Lung (tissue), 12 donors: ENCODE data around the gene ATP2A2. TPM values are rescaled to one million over a fixed set of nuclear protein-coding genes. Genes with fewer than 3 reads are reported as not detected.
"Not testable (repeated sequence)": the region's sequence is repeated elsewhere in the genome, so short reads cannot be mapped to it uniquely, and the experiment has no call there.

ENCODE experiments used
- ATAC-seq: fragments of 200-7000 bp; cut with Tn5 transposase; one replicate; pipeline ENCODE4 v1.9.1; 2020; ENCODE audit warnings: moderate number of reproducible peaks; ENCODE audit not compliant: insufficient read depth, low FRiP score
- DNase-seq, 3 donors: peaks; one replicate each; pipeline ENCODE4 v3.0.0-alpha.2; 2013 to 2017
- H3K27ac ChIP-seq, 2 donors: one replicate each; pipeline ENCODE4 v1.5.1; 2013; ENCODE audit warnings: mild to moderate bottlenecking in 2 of 2, moderate library complexity in 2 of 2, control low read depth in 1 of 2, inconsistent platforms in 1 of 2, low read depth in 1 of 2, low read length in 1 of 2
- H3K27me3 ChIP-seq, 3 donors: one replicate each; pipeline ENCODE4 v1.5.1; 2013; ENCODE audit warnings: low read length in 2 of 3; ENCODE audit not compliant: control insufficient read depth in 3 of 3, insufficient read depth in 3 of 3
- H3K36me3 ChIP-seq, 4 donors: one replicate each; pipeline ENCODE4 v1.5.1; 2013; ENCODE audit warnings: low read length in 4 of 4, mild to moderate bottlenecking in 1 of 4, moderate library complexity in 1 of 4; ENCODE audit not compliant: control insufficient read depth in 4 of 4, insufficient read depth in 4 of 4
- H3K4me1 ChIP-seq, 5 donors: one replicate each; pipeline ENCODE4 v1.5.1; 2013; ENCODE audit warnings: low read length in 5 of 5, mild to moderate bottlenecking in 2 of 5, moderate library complexity in 1 of 5; ENCODE audit not compliant: control insufficient read depth in 5 of 5, insufficient read depth in 5 of 5
- H3K4me3 ChIP-seq: one replicate; pipeline ENCODE4 v1.5.1; 2013; ENCODE audit warnings: mild to moderate bottlenecking, control low read depth, moderate library complexity
- H3K9ac ChIP-seq, 2 donors: one replicate each; pipeline ENCODE4 v1.5.1; 2013; ENCODE audit warnings: low read length in 2 of 2, control low read depth in 1 of 2; ENCODE audit not compliant: insufficient read depth in 1 of 2
- H3K9me3 ChIP-seq, 4 donors: one replicate each; pipeline ENCODE4 v1.5.1; 2013; ENCODE audit warnings: low read length in 3 of 4, mild to moderate bottlenecking in 1 of 4, moderate library complexity in 1 of 4; ENCODE audit not compliant: control insufficient read depth in 4 of 4, insufficient read depth in 3 of 4
- CTCF ChIP-seq: IDR thresholded peaks from 2 replicates; pipeline ENCODE4 v1.5.1; 2012; ENCODE audit warnings: mild to moderate bottlenecking; ENCODE audit errors: control extremely low read depth, extremely low read depth
- WGBS, 2 donors: extraction: QIAGEN DNeasy Blood & Tissue Kit; methylation state at CpG; one replicate each; pipeline ENCODE4 v1.1.7; 2013; 5-methylcytosine and 5-hydroxymethylcytosine counted together
- polyA plus RNA-seq, 2 donors: library from polyadenylated mRNA; stranded (reverse); fragments of 200-250 nt; gene quantifications; one replicate each; pipeline ENCODE4 v1.2.1, GENCODE V29; 2013
- total RNA-seq, 2 donors: library from RNA; depleted of rRNA in 1 of 2; stranded (reverse); fragments of >200 nt in 1 of 2; gene quantifications; one replicate each; pipeline ENCODE4 v1.2.1, GENCODE V29; 2014 to 2021
- donor health status: control.
- donor health status: control.
- donor health status: Bipolar disorder and iron deficiency.
- donor health status: healthy.
- donor health status: DM: yes; HTN: yes; CAD: no.

Gene ATP2A2
- total and polyA plus RNA-seq, 4 donors: 34.1 to 240 (median 136) TPM

- H3K4me3 ChIP-seq: no peak overlapping the region
Measured at GRCh38 chr12:110373425-110373824, 92.4 kb downstream of the ATP2A2 start.

GRCh38 chr12:110373962-110374611 lies 93.0 kb downstream of the ATP2A2 start:
- peaks cover 27 to 54% (median 40%) of the 10 kb centered on the region in 4 donors for H3K36me3 ChIP-seq
- 95 to 97% methylated on average over 13 of the region's 13 CpGs for WGBS, 2 donors
- ATAC-seq (no peak), DNase-seq (no peak)
- H3K27me3 ChIP-seq: no peaks in the 10 kb centered on the region
- H3K4me1 ChIP-seq: peaks cover 0 to 5% (median 2%) of the 10 kb centered on the region in 5 donors
- H3K9me3 ChIP-seq: no peaks in the 10 kb centered on the region
- no peak for TF ChIP-seq CTCF
- peak overlapping the region in 1 of 2 donors; percentile 28 for H3K27ac ChIP-seq
- no peak overlapping the region for H3K9ac ChIP-seq
- no peak overlapping the region for H3K4me3 ChIP-seq

More at GRCh38 chr12:110373425-110373824, 92.4 kb downstream of the ATP2A2 start:
- Histone ChIP-seq H3K9ac (no peak overlapping the region), H3K36me3 (peaks cover 22 to 48% (median 35%) of the 10 kb centered on the region in 4 donors), H3K27ac (no peak overlapping the region), H3K4me1 (peaks cover 0 to 5% (median 2%) of the 10 kb centered on the region in 5 donors), H3K9me3 (no peaks in the 10 kb centered on the region), H3K27me3 (no peaks in the 10 kb centered on the region)
- TF ChIP-seq CTCF: no peak
- ATAC-seq (no peak), DNase-seq (no peak)
- WGBS, 2 donors: 67 to 81% methylated on average over 2 of the region's 2 CpGs

- H3K9me3 ChIP-seq, H3K4me3 ChIP-seq, H3K27me3 ChIP-seq, ATAC-seq, DNase-seq, H3K4me1 ChIP-seq, H3K27ac ChIP-seq, H3K9ac ChIP-seq: not testable (repeated sequence)
- peaks cover 42 to 58% (median 56%) of the 10 kb centered on the region in 4 donors for H3K36me3 ChIP-seq
- 75 to 90% methylated on average over 17 of the region's 17 CpGs for WGBS, 2 donors
Measured at GRCh38 chr12:110378131-110378790, 97.2 kb downstream of the ATP2A2 start.

GRCh38 chr12:110379197-110379596 lies 98.2 kb downstream of the ATP2A2 start:
- no peak overlapping the region for H3K4me3 ChIP-seq
- H3K4me1 ChIP-seq: no peaks in the 10 kb centered on the region
- TF ChIP-seq CTCF: no peak
- peaks cover 45 to 54% (median 48%) of the 10 kb centered on the region in 4 donors for H3K36me3 ChIP-seq
- no peak overlapping the region for H3K9ac ChIP-seq
- DNase-seq: no peak
- H3K27me3 ChIP-seq: no peaks in the 10 kb centered on the region
- ATAC-seq: no peak
- 93 to 96% methylated on average over 3 of the region's 3 CpGs for WGBS, 2 donors
- no peaks in the 10 kb centered on the region for H3K9me3 ChIP-seq
- H3K27ac ChIP-seq: no peak overlapping the region
